K562 (cell line): ENCODE measurements around the gene PIBF1. TPM values are rescaled to one million over a fixed set of nuclear protein-coding genes. Genes with fewer than 3 reads are reported as not detected.

ENCODE experiments used
- ATAC-seq: fragments of 200-7000 bp; cut with Tn5 transposase; 3 replicates; pipeline ENCODE4 v1.9.1; 2020; ENCODE audit warnings: moderate library complexity
- BruUV-seq: library from RNA; stranded (reverse); fragments of 400-500 nt; replicated peaks from 2 replicates; lab custom pipeline; 2021; lab: Mats Ljungman, UMichigan
- CTCF ChIA-PET: fragments of 300-600 bp; formaldehyde crosslinking; extraction: SDS; loops from one replicate; lab custom pipeline; 2021; ENCODE audit warnings: low intra/inter-chr PET ratio; lab: Yijun Ruan, JAX
- POLR2A ChIA-PET: fragments of 300-600, 350-650 bp; sonication (Branson Sonifier 250); formaldehyde crosslinking; extraction: SDS; loops from one replicate; lab custom pipeline; 2021; ENCODE audit warnings: antibody characterized with exemption, inconsistent platforms; lab: Yijun Ruan, JAX
- DNase-seq, 4 experiments: peaks; one replicate each; pipeline versions ENCODE4 v3.0.0 to v3.0.0-alpha.2; 2011 to 2018; ENCODE audit warnings: low spot score in 3 of 4, mixed read lengths in 3 of 4; ENCODE audit errors: extremely low read depth in 1 of 4
- FAIRE-seq: peaks from 2 replicates; lab custom pipeline; 2011; peaks lifted over from hg19 to GRCh38; lab: Jason Lieb, UNC
- H2AFZ ChIP-seq: 2 replicates; pipeline ENCODE4 v1.6.0; 2011; ENCODE audit warnings: low read depth, low read length, control low read depth, inconsistent platforms
- H3K27ac ChIP-seq: fragments of 200-600 bp; 3 replicates; pipeline ENCODE4 v1.8.0; 2011; ENCODE audit warnings: low read depth, mild to moderate bottlenecking, control low read depth, inconsistent platforms, low read length, moderate library complexity, mixed read lengths; ENCODE audit errors: extremely low read depth
- H3K27me3 ChIP-seq, 2 experiments: fragments of 300-600 bp in 1 of 2; 2 replicates in 1 of 2; 3 replicates in 1 of 2; pipeline versions ENCODE4 v1.6.0 to v1.8.0; 2011; ENCODE audit warnings: inconsistent platforms in 2 of 2, low read length in 2 of 2, mild to moderate bottlenecking in 1 of 2, mixed read lengths in 1 of 2, moderate library complexity in 1 of 2; ENCODE audit not compliant: control insufficient read depth in 2 of 2, insufficient read depth in 2 of 2
- H3K36me3 ChIP-seq: fragments of 300-600 bp; 3 replicates; pipeline ENCODE4 v1.8.0; 2011; ENCODE audit warnings: mild to moderate bottlenecking, low read length, inconsistent platforms; ENCODE audit not compliant: control insufficient read depth, insufficient read depth
- H3K4me1 ChIP-seq, 2 experiments: fragments of 200-600 bp in 1 of 2; replicated peaks in 1 of 2; 2 replicates in 1 of 2; 3 replicates in 1 of 2; pipeline versions ENCODE4 v1.5.1 to v1.8.0; 2011; ENCODE audit warnings: inconsistent platforms in 2 of 2, low read length in 2 of 2, mild to moderate bottlenecking in 1 of 2, mixed read lengths in 1 of 2, moderate library complexity in 1 of 2; ENCODE audit not compliant: control insufficient read depth in 2 of 2, insufficient read depth in 2 of 2
- H3K4me2 ChIP-seq: 2 replicates; pipeline ENCODE4 v1.6.1; 2011; ENCODE audit warnings: low read length, control low read depth, inconsistent platforms, mixed read lengths; ENCODE audit not compliant: insufficient read depth
- H3K4me3 ChIP-seq: fragments of 200-600 bp; sonication (generic), shearing (Covaris generic); 2 replicates; pipeline ENCODE4 v1.5.1; 2016; ENCODE audit warnings: control low read depth, inconsistent platforms
- H3K79me2 ChIP-seq: fragments of 200-600 bp; 3 replicates; pipeline ENCODE4 v1.8.0; 2011; ENCODE audit warnings: low read length, inconsistent platforms; ENCODE audit not compliant: control insufficient read depth, insufficient read depth
- H3K9ac ChIP-seq, 2 experiments: 2 replicates each; pipeline versions ENCODE4 v1.6.0 to v1.6.1; 2011; ENCODE audit warnings: low read depth in 2 of 2, low read length in 2 of 2, control low read depth in 1 of 2, inconsistent platforms in 1 of 2, mild to moderate bottlenecking in 1 of 2, mixed read lengths in 1 of 2; ENCODE audit not compliant: insufficient read depth in 1 of 2
- H3K9me1 ChIP-seq: one replicate; pipeline ENCODE4 v1.6.0; 2011; ENCODE audit warnings: inconsistent platforms, mild to moderate bottlenecking, low read length, moderate library complexity; ENCODE audit not compliant: control insufficient read depth, insufficient read depth
- H3K9me3 ChIP-seq: replicated peaks from 2 replicates; pipeline ENCODE4 v1.5.1; 2011; ENCODE audit warnings: low read depth, low read length, inconsistent platforms; ENCODE audit not compliant: control insufficient read depth, insufficient read depth
- H4K20me1 ChIP-seq: replicated peaks from 2 replicates; pipeline ENCODE4 v1.6.1; 2011; ENCODE audit warnings: low read length, inconsistent platforms, mixed read lengths; ENCODE audit not compliant: control insufficient read depth, insufficient read depth
- DDX20 ChIP-seq: fragments of 450-650 bp; IDR thresholded peaks from 2 replicates; pipeline ENCODE4 v1.6.1; 2016; ENCODE audit warnings: missing genetic modification characterization, low read depth, mild to moderate bottlenecking, missing compliant biosample characterization, moderate library complexity
- FOS ChIP-seq: IDR thresholded peaks from 3 replicates; pipeline ENCODE4 v1.6.1; 2011; ENCODE audit not compliant: insufficient read length; ENCODE audit errors: extremely low read depth
- HCFC1 ChIP-seq: IDR thresholded peaks from 2 replicates; pipeline ENCODE4 v1.6.1; 2012; ENCODE audit warnings: low read depth, low read length, improper control_type of control experiment
- RB1 ChIP-seq: fragments of 450-650 bp; IDR thresholded peaks from 2 replicates; pipeline ENCODE4 v1.6.1; 2017; ENCODE audit warnings: low read depth, mild to moderate bottlenecking
- STAT5A ChIP-seq: IDR thresholded peaks from 2 replicates; pipeline ENCODE4 v1.6.1; 2012; ENCODE audit warnings: low read length, inconsistent platforms, borderline replicate concordance
- TCFL5 ChIP-seq: fragments of 250-450 bp; sonication (Bioruptor Pico); conservative IDR thresholded peaks from 2 replicates; pipeline ENCODE4 v1.6.1; 2021; ENCODE audit warnings: mild to moderate bottlenecking, moderate library complexity, matching md5 sums
- TOE1 ChIP-seq, 2 experiments: fragments of 450-650 bp in 1 of 2; sonication (generic) in 1 of 2; formaldehyde crosslinking in 1 of 2; IDR thresholded peaks; 2 replicates each; pipeline versions ENCODE4 v1.7.1 to v1.8.0; 2016 to 2022; ENCODE audit warnings: borderline replicate concordance in 2 of 2, mild to moderate bottlenecking in 2 of 2, antibody characterized with exemption in 1 of 2, inconsistent platforms in 1 of 2, low read depth in 1 of 2, missing genetic modification reagents in 1 of 2, moderate library complexity in 1 of 2
- ZFP1 ChIP-seq: fragments of 450-650 bp; formaldehyde crosslinking; IDR thresholded peaks from 2 replicates; pipeline ENCODE4 v1.4.0; 2020; ENCODE audit warnings: mild to moderate bottlenecking, mixed read lengths
- ZNF12 ChIP-seq: sonication (generic); formaldehyde crosslinking; IDR thresholded peaks from 2 replicates; pipeline ENCODE4 v1.4.0; 2020; ENCODE audit warnings: mild to moderate bottlenecking, missing genetic modification reagents
- ZNF24 ChIP-seq: fragments of 450-650 bp; IDR thresholded peaks from 2 replicates; pipeline ENCODE4 v1.6.1; 2016
- ZNF445 ChIP-seq: fragments of 250-450 bp; sonication (Bioruptor Pico); IDR thresholded peaks from 2 replicates; pipeline ENCODE4 v1.4.0; 2020; ENCODE audit warnings: low read depth, mild to moderate bottlenecking, moderate library complexity
- WGBS: fragments of 100-300 bp; shearing (Covaris generic); methylation state at CpG from one replicate; pipeline ENCODE4 v1.1.6; 2016; ENCODE audit warnings: low coverage, mixed read lengths; ENCODE audit not compliant: insufficient coverage; ENCODE audit errors: missing lambda C conversion rate; 5-methylcytosine and 5-hydroxymethylcytosine counted together
- in situ Hi-C: fragments of 300-500 bp; cut with MboI; formaldehyde crosslinking; loops from 4 replicates; pipeline ENCODE4 v1.15.0; 2018; ENCODE audit warnings: inconsistent platforms, mixed read lengths
- intact Hi-C: fragments of 100-400 bp; cut with micrococcal nuclease; formaldehyde crosslinking; loops from 2 replicates; pipeline ENCODE4 v1.14.2; 2022
- polyA plus RNA-seq, 8 experiments: library from polyadenylated mRNA; depleted of rRNA in 4 of 8; stranded (reverse) in 5 of 8; unstranded in 3 of 8; fragments of >200 nt; fragmentation: Nextera tagmentation in 2 of 8; fragmentation: Illumina TruSeq in 1 of 8; extraction: Ambion mirVana in 2 of 8; extraction: Trizol in 1 of 8; gene quantifications; 2 replicates each; pipeline versions ENCODE4 v1.2.1 to v1.2.3, GENCODE V29; 2011 to 2014; ENCODE audit warnings: inconsistent platforms in 1 of 8, missing spikeins in 1 of 8
- total RNA-seq, 7 experiments: library from RNA; depleted of rRNA in 6 of 7; stranded (reverse); fragments of >200 nt in 6 of 7; fragmentation: Illumina TruSeq in 2 of 7; extraction: Trizol in 2 of 7; gene quantifications; 2 replicates each; pipeline versions ENCODE4 v1.2.1 to v1.2.3, GENCODE V29; 2011 to 2021; ENCODE audit warnings: low replicate concordance in 1 of 7
- TF ChIP-seq, protein P1 (sequence below): sonication (generic); formaldehyde crosslinking; IDR thresholded peaks from 2 replicates; pipeline ENCODE4 v1.8.1; 2023; ENCODE audit warnings: mild to moderate bottlenecking, missing genetic modification reagents
- TF ChIP-seq, protein P2 (sequence below), 2 experiments: fragments of 450-650 bp; IDR thresholded peaks; 2 replicates each; pipeline ENCODE4 v1.6.1; 2016
- TF ChIP-seq, protein P3 (sequence below): fragments of 250-450 bp; sonication (Bioruptor Pico); IDR thresholded peaks from 2 replicates; pipeline ENCODE4 v1.4.0; 2020; ENCODE audit warnings: mild to moderate bottlenecking

PIBF1 gene
- total and polyA plus RNA-seq, 9 of the 15 experiments (the other 6 are each of a cell fraction or from before 2014, with no cell fraction given) = 9.1 to 28.8 (median 14.7) TPM

DNA sequence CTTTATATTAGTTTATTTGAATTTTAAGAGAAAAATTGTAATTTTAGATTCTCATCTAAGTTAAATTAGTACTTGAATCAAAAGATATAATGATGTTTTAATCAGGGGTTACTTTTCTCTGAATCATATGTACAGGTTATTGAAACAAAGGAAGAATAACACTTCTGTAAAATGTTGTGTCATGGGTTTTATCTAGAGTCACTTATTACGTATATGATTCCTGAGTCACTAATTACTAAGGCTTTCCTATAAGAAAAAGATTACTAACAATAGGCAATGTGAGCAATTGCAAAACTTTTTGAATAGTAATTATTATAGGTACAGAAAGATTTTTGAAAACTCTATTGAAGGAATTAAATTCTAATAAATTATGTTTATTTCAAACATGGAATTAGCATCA is 177.7 kb downstream of the PIBF1 start (continued):
- TF ChIP-seq, protein P1, sequence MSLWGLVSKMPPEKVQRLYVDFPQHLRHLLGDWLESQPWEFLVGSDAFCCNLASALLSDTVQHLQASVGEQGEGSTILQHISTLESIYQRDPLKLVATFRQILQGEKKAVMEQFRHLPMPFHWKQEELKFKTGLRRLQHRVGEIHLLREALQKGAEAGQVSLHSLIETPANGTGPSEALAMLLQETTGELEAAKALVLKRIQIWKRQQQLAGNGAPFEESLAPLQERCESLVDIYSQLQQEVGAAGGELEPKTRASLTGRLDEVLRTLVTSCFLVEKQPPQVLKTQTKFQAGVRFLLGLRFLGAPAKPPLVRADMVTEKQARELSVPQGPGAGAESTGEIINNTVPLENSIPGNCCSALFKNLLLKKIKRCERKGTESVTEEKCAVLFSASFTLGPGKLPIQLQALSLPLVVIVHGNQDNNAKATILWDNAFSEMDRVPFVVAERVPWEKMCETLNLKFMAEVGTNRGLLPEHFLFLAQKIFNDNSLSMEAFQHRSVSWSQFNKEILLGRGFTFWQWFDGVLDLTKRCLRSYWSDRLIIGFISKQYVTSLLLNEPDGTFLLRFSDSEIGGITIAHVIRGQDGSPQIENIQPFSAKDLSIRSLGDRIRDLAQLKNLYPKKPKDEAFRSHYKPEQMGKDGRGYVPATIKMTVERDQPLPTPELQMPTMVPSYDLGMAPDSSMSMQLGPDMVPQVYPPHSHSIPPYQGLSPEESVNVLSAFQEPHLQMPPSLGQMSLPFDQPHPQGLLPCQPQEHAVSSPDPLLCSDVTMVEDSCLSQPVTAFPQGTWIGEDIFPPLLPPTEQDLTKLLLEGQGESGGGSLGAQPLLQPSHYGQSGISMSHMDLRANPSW = no peak
- TF ChIP-seq DDX20 (tag) = no peak
- no peak for TF ChIP-seq HCFC1

DNA sequence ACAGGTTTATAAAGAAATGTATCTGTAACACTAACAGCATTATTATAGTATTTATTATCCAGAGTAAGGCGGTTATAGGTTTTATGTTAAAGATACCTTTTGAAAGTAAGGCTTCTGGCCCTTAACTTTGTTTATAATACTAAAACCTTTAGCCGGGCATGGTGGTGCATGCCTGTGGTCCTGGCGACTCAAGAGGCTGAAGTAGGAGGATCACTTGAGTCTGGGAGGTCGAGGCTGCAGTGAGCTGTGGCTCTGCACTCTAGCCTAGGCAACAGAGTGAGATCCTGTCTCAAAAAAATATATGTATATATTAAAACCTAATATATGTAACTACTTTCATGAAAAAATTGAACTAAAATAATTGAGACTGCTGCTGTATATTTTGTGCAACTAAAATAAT is 178.2 kb downstream of the PIBF1 start:
- H3K4me3 ChIP-seq = no peak overlapping the region
- H3K27me3 ChIP-seq = no peaks in the 10 kb centered on the region
- ATAC-seq (no peak), DNase-seq (no peak), FAIRE-seq (no peak)
- CTCF ChIA-PET = no interaction called here
- in situ Hi-C loops = no loop called here
- no peaks in the 10 kb centered on the region for H3K9me1 ChIP-seq
- intact Hi-C loops = no loop called here
- BruUV-seq = no TSS peak
- no peak overlapping the region for H3K9ac ChIP-seq
- H4K20me1 ChIP-seq = no peaks in the 10 kb centered on the region
- no peak overlapping the region for H3K4me2 ChIP-seq
- WGBS = 94% methylated on average over 4 of the region's 4 CpGs
- no peaks in the 10 kb centered on the region for H3K9me3 ChIP-seq
- no peak overlapping the region for H3K27ac ChIP-seq
- H2AFZ ChIP-seq = no peak overlapping the region
- H3K4me1 ChIP-seq = no peaks in the 10 kb centered on the region
- no peaks in the 10 kb centered on the region for H3K79me2 ChIP-seq
- POLR2A ChIA-PET = no interaction called here
- H3K36me3 ChIP-seq = 0 out of 3 replicates have a peak, but pooled peaks cover 3% of the 10 kb centered on the region
- TF ChIP-seq, protein P2, sequence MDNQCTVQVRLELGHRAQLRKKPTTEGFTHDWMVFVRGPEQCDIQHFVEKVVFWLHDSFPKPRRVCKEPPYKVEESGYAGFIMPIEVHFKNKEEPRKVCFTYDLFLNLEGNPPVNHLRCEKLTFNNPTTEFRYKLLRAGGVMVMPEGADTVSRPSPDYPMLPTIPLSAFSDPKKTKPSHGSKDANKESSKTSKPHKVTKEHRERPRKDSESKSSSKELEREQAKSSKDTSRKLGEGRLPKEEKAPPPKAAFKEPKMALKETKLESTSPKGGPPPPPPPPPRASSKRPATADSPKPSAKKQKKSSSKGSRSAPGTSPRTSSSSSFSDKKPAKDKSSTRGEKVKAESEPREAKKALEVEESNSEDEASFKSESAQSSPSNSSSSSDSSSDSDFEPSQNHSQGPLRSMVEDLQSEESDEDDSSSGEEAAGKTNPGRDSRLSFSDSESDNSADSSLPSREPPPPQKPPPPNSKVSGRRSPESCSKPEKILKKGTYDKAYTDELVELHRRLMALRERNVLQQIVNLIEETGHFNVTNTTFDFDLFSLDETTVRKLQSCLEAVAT (IDR thresholded peaks at IDR 0.05) = no peak
- TF ChIP-seq ZNF445 = no peak
- TF ChIP-seq TOE1 (IDR thresholded peaks at IDR 0.05; ENCODE audit: borderline replicate concordance) = no peak
- TF ChIP-seq TOE1 (CRISPR knock-in tag; IDR thresholded peaks at IDR 0.05; ENCODE audit: borderline replicate concordance, low read depth) = no peak
- TF ChIP-seq RB1 = no peak
- no peak for TF ChIP-seq ZFP1
- no peak for TF ChIP-seq FOS
- no peak for TF ChIP-seq STAT5A
- no peak for TF ChIP-seq ZNF12 (CRISPR knock-in tag)
- no peak for TF ChIP-seq TCFL5
- no peak for TF ChIP-seq ZNF24
- TF ChIP-seq, protein P3, sequence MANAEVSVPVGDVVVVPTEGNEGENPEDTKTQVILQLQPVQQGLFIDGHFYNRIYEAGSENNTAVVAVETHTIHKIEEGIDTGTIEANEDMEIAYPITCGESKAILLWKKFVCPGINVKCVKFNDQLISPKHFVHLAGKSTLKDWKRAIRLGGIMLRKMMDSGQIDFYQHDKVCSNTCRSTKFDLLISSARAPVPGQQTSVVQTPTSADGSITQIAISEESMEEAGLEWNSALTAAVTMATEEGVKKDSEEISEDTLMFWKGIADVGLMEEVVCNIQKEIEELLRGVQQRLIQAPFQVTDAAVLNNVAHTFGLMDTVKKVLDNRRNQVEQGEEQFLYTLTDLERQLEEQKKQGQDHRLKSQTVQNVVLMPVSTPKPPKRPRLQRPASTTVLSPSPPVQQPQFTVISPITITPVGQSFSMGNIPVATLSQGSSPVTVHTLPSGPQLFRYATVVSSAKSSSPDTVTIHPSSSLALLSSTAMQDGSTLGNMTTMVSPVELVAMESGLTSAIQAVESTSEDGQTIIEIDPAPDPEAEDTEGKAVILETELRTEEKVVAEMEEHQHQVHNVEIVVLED (CRISPR knock-in tag) = no peak
